K562 (cell line): Measurements from ENCODE around the gene PJA1. TPM values are rescaled to one million over a fixed set of nuclear protein-coding genes. Genes with fewer than 3 reads are reported as not detected.

Experiments
- ATAC-seq: fragments of 200-7000 bp; cut with Tn5 transposase; 3 replicates; pipeline ENCODE4 v1.9.1; 2020; ENCODE audit warnings: moderate library complexity
- BruUV-seq: library from RNA; stranded (reverse); fragments of 400-500 nt; replicated peaks from 2 replicates; lab custom pipeline; 2021; lab: Mats Ljungman, UMichigan
- CTCF ChIA-PET: fragments of 300-600 bp; formaldehyde crosslinking; extraction: SDS; loops from one replicate; lab custom pipeline; 2021; ENCODE audit warnings: low intra/inter-chr PET ratio; lab: Yijun Ruan, JAX
- POLR2A ChIA-PET: fragments of 300-600, 350-650 bp; sonication (Branson Sonifier 250); formaldehyde crosslinking; extraction: SDS; loops from one replicate; lab custom pipeline; 2021; ENCODE audit warnings: antibody characterized with exemption, inconsistent platforms; lab: Yijun Ruan, JAX
- DNase-seq, 4 experiments: peaks; one replicate each; pipeline versions ENCODE4 v3.0.0 to v3.0.0-alpha.2; 2011 to 2018; ENCODE audit warnings: low spot score in 3 of 4, mixed read lengths in 3 of 4; ENCODE audit errors: extremely low read depth in 1 of 4
- FAIRE-seq: peaks from 2 replicates; lab custom pipeline; 2011; peaks lifted over from hg19 to GRCh38; lab: Jason Lieb, UNC
- H2AFZ ChIP-seq: 2 replicates; pipeline ENCODE4 v1.6.0; 2011; ENCODE audit warnings: low read depth, low read length, control low read depth, inconsistent platforms
- H3K27ac ChIP-seq: fragments of 200-600 bp; 3 replicates; pipeline ENCODE4 v1.8.0; 2011; ENCODE audit warnings: low read depth, mild to moderate bottlenecking, control low read depth, inconsistent platforms, low read length, moderate library complexity, mixed read lengths; ENCODE audit errors: extremely low read depth
- H3K27me3 ChIP-seq, 2 experiments: fragments of 300-600 bp in 1 of 2; 2 replicates in 1 of 2; 3 replicates in 1 of 2; pipeline versions ENCODE4 v1.6.0 to v1.8.0; 2011; ENCODE audit warnings: inconsistent platforms in 2 of 2, low read length in 2 of 2, mild to moderate bottlenecking in 1 of 2, mixed read lengths in 1 of 2, moderate library complexity in 1 of 2; ENCODE audit not compliant: control insufficient read depth in 2 of 2, insufficient read depth in 2 of 2
- H3K36me3 ChIP-seq: fragments of 300-600 bp; 3 replicates; pipeline ENCODE4 v1.8.0; 2011; ENCODE audit warnings: mild to moderate bottlenecking, low read length, inconsistent platforms; ENCODE audit not compliant: control insufficient read depth, insufficient read depth
- H3K4me1 ChIP-seq, 2 experiments: fragments of 200-600 bp in 1 of 2; replicated peaks in 1 of 2; 2 replicates in 1 of 2; 3 replicates in 1 of 2; pipeline versions ENCODE4 v1.5.1 to v1.8.0; 2011; ENCODE audit warnings: inconsistent platforms in 2 of 2, low read length in 2 of 2, mild to moderate bottlenecking in 1 of 2, mixed read lengths in 1 of 2, moderate library complexity in 1 of 2; ENCODE audit not compliant: control insufficient read depth in 2 of 2, insufficient read depth in 2 of 2
- H3K4me2 ChIP-seq: 2 replicates; pipeline ENCODE4 v1.6.1; 2011; ENCODE audit warnings: low read length, control low read depth, inconsistent platforms, mixed read lengths; ENCODE audit not compliant: insufficient read depth
- H3K4me3 ChIP-seq: fragments of 200-600 bp; sonication (generic), shearing (Covaris generic); 2 replicates; pipeline ENCODE4 v1.5.1; 2016; ENCODE audit warnings: control low read depth, inconsistent platforms
- H3K79me2 ChIP-seq: fragments of 200-600 bp; 3 replicates; pipeline ENCODE4 v1.8.0; 2011; ENCODE audit warnings: low read length, inconsistent platforms; ENCODE audit not compliant: control insufficient read depth, insufficient read depth
- H3K9ac ChIP-seq, 2 experiments: 2 replicates each; pipeline versions ENCODE4 v1.6.0 to v1.6.1; 2011; ENCODE audit warnings: low read depth in 2 of 2, low read length in 2 of 2, control low read depth in 1 of 2, inconsistent platforms in 1 of 2, mild to moderate bottlenecking in 1 of 2, mixed read lengths in 1 of 2; ENCODE audit not compliant: insufficient read depth in 1 of 2
- H3K9me1 ChIP-seq: one replicate; pipeline ENCODE4 v1.6.0; 2011; ENCODE audit warnings: inconsistent platforms, mild to moderate bottlenecking, low read length, moderate library complexity; ENCODE audit not compliant: control insufficient read depth, insufficient read depth
- H3K9me3 ChIP-seq: replicated peaks from 2 replicates; pipeline ENCODE4 v1.5.1; 2011; ENCODE audit warnings: low read depth, low read length, inconsistent platforms; ENCODE audit not compliant: control insufficient read depth, insufficient read depth
- H4K20me1 ChIP-seq: replicated peaks from 2 replicates; pipeline ENCODE4 v1.6.1; 2011; ENCODE audit warnings: low read length, inconsistent platforms, mixed read lengths; ENCODE audit not compliant: control insufficient read depth, insufficient read depth
- FOXA1 ChIP-seq: fragments of 450-650 bp; IDR thresholded peaks from 2 replicates; pipeline ENCODE4 v1.6.1; 2016; ENCODE audit warnings: mild to moderate bottlenecking, borderline replicate concordance
- MEF2D ChIP-seq: conservative IDR thresholded peaks from 2 replicates; pipeline ENCODE4 v1.6.1; 2016; ENCODE audit warnings: low read depth, missing genetic modification characterization, missing compliant biosample characterization
- MTA3 ChIP-seq: fragments of 450-650 bp; formaldehyde crosslinking; IDR thresholded peaks from 2 replicates; pipeline ENCODE4 v1.6.1; 2017; ENCODE audit warnings: mild to moderate bottlenecking, borderline replicate concordance
- PYGO2 ChIP-seq: fragments of 450-650 bp; IDR thresholded peaks from 2 replicates; pipeline ENCODE4 v1.6.1; 2016; ENCODE audit warnings: mild to moderate bottlenecking, missing genetic modification characterization, moderate library complexity, missing compliant biosample characterization
- RAD21 ChIP-seq, 2 experiments: fragments of 250-450 bp in 1 of 2; fragments of 450-650 bp in 1 of 2; sonication (Bioruptor Pico) in 1 of 2; formaldehyde crosslinking in 1 of 2; IDR thresholded peaks in 1 of 2; conservative IDR thresholded peaks in 1 of 2; 2 replicates each; pipeline versions ENCODE4 v1.4.0 to v1.8.0; 2020 to 2022; ENCODE audit warnings: mild to moderate bottlenecking in 2 of 2, moderate library complexity in 1 of 2
- SRSF1 ChIP-seq: fragments of 200-400 bp; formaldehyde crosslinking; IDR thresholded peaks from 2 replicates; pipeline ENCODE4 v1.6.1; 2017; ENCODE audit warnings: mild to moderate bottlenecking, low read depth, low read length, moderate library complexity
- ZNF695 ChIP-seq: fragments of 450-650 bp; formaldehyde crosslinking; IDR thresholded peaks from 2 replicates; pipeline ENCODE4 v1.4.0; 2020; ENCODE audit warnings: mild to moderate bottlenecking, moderate library complexity
- WGBS: fragments of 100-300 bp; shearing (Covaris generic); methylation state at CpG from one replicate; pipeline ENCODE4 v1.1.6; 2016; ENCODE audit warnings: low coverage, mixed read lengths; ENCODE audit not compliant: insufficient coverage; ENCODE audit errors: missing lambda C conversion rate; 5-methylcytosine and 5-hydroxymethylcytosine counted together
- in situ Hi-C: fragments of 300-500 bp; cut with MboI; formaldehyde crosslinking; loops from 4 replicates; pipeline ENCODE4 v1.15.0; 2018; ENCODE audit warnings: inconsistent platforms, mixed read lengths
- intact Hi-C: fragments of 100-400 bp; cut with micrococcal nuclease; formaldehyde crosslinking; loops from 2 replicates; pipeline ENCODE4 v1.14.2; 2022
- polyA plus RNA-seq, 8 experiments: library from polyadenylated mRNA; depleted of rRNA in 4 of 8; stranded (reverse) in 5 of 8; unstranded in 3 of 8; fragments of >200 nt; fragmentation: Nextera tagmentation in 2 of 8; fragmentation: Illumina TruSeq in 1 of 8; extraction: Ambion mirVana in 2 of 8; extraction: Trizol in 1 of 8; gene quantifications; 2 replicates each; pipeline versions ENCODE4 v1.2.1 to v1.2.3, GENCODE V29; 2011 to 2014; ENCODE audit warnings: inconsistent platforms in 1 of 8, missing spikeins in 1 of 8
- total RNA-seq, 7 experiments: library from RNA; depleted of rRNA in 6 of 7; stranded (reverse); fragments of >200 nt in 6 of 7; fragmentation: Illumina TruSeq in 2 of 7; extraction: Trizol in 2 of 7; gene quantifications; 2 replicates each; pipeline versions ENCODE4 v1.2.1 to v1.2.3, GENCODE V29; 2011 to 2021; ENCODE audit warnings: low replicate concordance in 1 of 7

PJA1 gene
- total and polyA plus RNA-seq, 9 of the 15 experiments (the other 6 are each of a cell fraction or from before 2014, with no cell fraction given): 1.6 to 6.0 (median 4.0) TPM

DNA sequence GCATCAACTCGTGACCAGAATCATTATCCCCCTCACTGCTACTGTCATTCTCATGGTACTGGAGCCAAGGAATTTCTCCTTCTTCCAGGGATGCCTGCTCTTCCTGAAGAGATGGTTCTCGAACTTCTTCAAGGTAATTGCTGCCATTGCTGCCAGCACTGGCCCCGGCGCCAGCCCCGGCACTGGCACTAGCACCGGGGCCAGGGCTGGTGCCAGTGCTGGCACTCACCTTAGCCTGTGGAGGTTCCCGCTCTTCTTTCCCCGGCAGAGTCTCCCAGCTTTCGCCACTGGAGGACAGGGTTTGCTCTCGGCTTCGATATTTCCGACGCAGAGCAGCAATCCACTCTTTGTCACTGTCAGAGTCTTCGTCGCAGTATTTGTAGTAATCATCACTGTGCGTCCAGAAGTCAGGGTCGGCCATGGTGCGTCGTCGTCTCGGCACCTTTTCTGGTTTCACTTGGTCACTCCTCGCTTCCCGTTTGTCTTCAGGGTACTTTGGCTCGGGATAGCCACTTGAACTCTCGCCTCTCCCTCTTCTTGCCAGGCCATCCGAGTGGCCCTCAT, 3.4 kb downstream of the PJA1 start:
- no peak overlapping the region for H3K4me3 ChIP-seq
- TF ChIP-seq RAD21 (CRISPR knock-in tag; conservative IDR thresholded peaks at IDR 0.05 in 1 of 2, IDR thresholded peaks at IDR 0.05 in 1 of 2): no peak
- no peak for TF ChIP-seq MTA3
- TF ChIP-seq MEF2D (tag): no peak
- TF ChIP-seq SRSF1: no peak
- TF ChIP-seq PYGO2: no peak
- TF ChIP-seq ZNF695 (CRISPR knock-in tag): no peak
- TF ChIP-seq FOXA1: no peak
- FAIRE-seq (no peak), DNase-seq (no peak), ATAC-seq (no peak)
- BruUV-seq: no TSS peak
- H3K4me2 ChIP-seq: no peak overlapping the region
- no peaks in the 10 kb centered on the region; the same call in 2 of the 3 replicates for H3K36me3 ChIP-seq
- no peaks in the 10 kb centered on the region for H4K20me1 ChIP-seq
- intact Hi-C loops (no loop called here), in situ Hi-C loops (no loop called here)
- POLR2A ChIA-PET: interaction anchor here (0.9 kb wide), 1 partner anchor 10 kb away, joined by 3 read pairs; no protein-coding TSS in a partner anchor
- no peak overlapping the region for H3K9ac ChIP-seq
- no peak overlapping the region for H3K27ac ChIP-seq
- H3K9me3 ChIP-seq: no peaks in the 10 kb centered on the region
- no peaks in the 10 kb centered on the region for H3K79me2 ChIP-seq
- peaks cover 0 to 8% of the 10 kb centered on the region in 2 experiments; a peak in 2 of 5 replicates for H3K4me1 ChIP-seq
- CTCF ChIA-PET: no interaction called here
- peaks cover 0 to 10% of the 10 kb centered on the region in 2 experiments; a peak in 1 of 5 replicates for H3K27me3 ChIP-seq
- 41% methylated on average over 15 of the region's 26 CpGs for WGBS
- no peak overlapping the region for H2AFZ ChIP-seq
- H3K9me1 ChIP-seq: no peaks in the 10 kb centered on the region
